Breast epithelium (tissue), 4 donors: Measurements from ENCODE around the gene NMRAL1. TPM values are rescaled to one million over a fixed set of nuclear protein-coding genes. Genes with fewer than 3 reads are reported as not detected.

Experiments used
- DNase-seq, 2 donors: peaks; one replicate each; pipeline ENCODE4 v3.0.0-alpha.2; 2019; ENCODE audit warnings: low spot score in 2 of 2
- H3K27ac ChIP-seq, 2 donors: fragments of 200-600 bp; sonication (generic) in 1 of 2; one replicate each; pipeline ENCODE4 v1.5.1; 2016 to 2019; ENCODE audit warnings: mild to moderate bottlenecking in 1 of 2
- H3K27me3 ChIP-seq, 2 donors: fragments of 200-600 bp; sonication (generic) in 1 of 2; one replicate each; pipeline versions ENCODE4 v1.5.1 to v1.6.0; 2017 to 2019; ENCODE audit warnings: control low read depth in 1 of 2, mild to moderate bottlenecking in 1 of 2
- H3K36me3 ChIP-seq: fragments of 200-600 bp; one replicate; pipeline ENCODE4 v1.5.1; 2019
- H3K4me1 ChIP-seq, 2 donors: fragments of 200-600 bp; sonication (generic); one replicate each; pipeline ENCODE4 v1.5.1; 2016 to 2019; ENCODE audit warnings: control low read depth in 1 of 2
- H3K4me3 ChIP-seq, 3 donors: fragments of 200-600 bp; sonication (generic); 1 replicate in 2 of 3; 2 replicates in 1 of 3; pipeline ENCODE4 v1.5.1; 2016 to 2019; ENCODE audit warnings: mild to moderate bottlenecking in 3 of 3, moderate library complexity in 2 of 3
- H3K9me3 ChIP-seq, 2 donors: fragments of 200-600 bp; sonication (generic) in 1 of 2; one replicate each; pipeline ENCODE4 v1.5.1; 2016 to 2019; ENCODE audit warnings: control low read depth in 1 of 2
- CTCF ChIP-seq, 3 donors: fragments of 450-650 bp; IDR thresholded peaks; one replicate each; pipeline ENCODE4 v1.5.1; 2016 to 2017; ENCODE audit warnings: antibody characterized with exemption in 3 of 3, mild to moderate bottlenecking in 3 of 3, moderate library complexity in 3 of 3
- POLR2A ChIP-seq: fragments of 450-650 bp; IDR thresholded peaks from one replicate; pipeline ENCODE4 v1.6.1; 2016; ENCODE audit warnings: antibody characterized with exemption, mild to moderate bottlenecking, moderate library complexity
- POLR2AphosphoS5 ChIP-seq, 3 donors: sonication (generic); formaldehyde crosslinking; IDR thresholded peaks; one replicate each; pipeline ENCODE4 v1.6.1; 2017; ENCODE audit warnings: antibody characterized with exemption in 3 of 3
- intact Hi-C: fragments of 100-400 bp; cut with DNase I; formaldehyde crosslinking; loops from one replicate; pipeline ENCODE4 v1.15.1; 2023; ENCODE audit warnings: low total_unique reads
- total RNA-seq, 3 donors: library from RNA; depleted of rRNA; stranded (reverse); fragments of >200 nt; gene quantifications; one replicate each; pipeline ENCODE4 v1.1.0, GENCODE V29; 2016

Gene NMRAL1
- total RNA-seq, 3 donors from 2014 or later = 44.5 to 57.7 (median 51.5) TPM

- peaks cover 0 to 7% of the 10 kb centered on the region in 2 donors for H3K4me1 ChIP-seq
- TF ChIP-seq CTCF (IDR thresholded peaks at IDR 0.05) (no peak), POLR2AphosphoS5 (IDR thresholded peaks at IDR 0.05) (no peak), POLR2A (no peak)
Observed at GRCh38 chr16:4513881-4514280, 39.5 kb upstream of the NMRAL1 start.

GRCh38 chr16:4513086-4513860, 38.8 kb upstream of the NMRAL1 start:
- peaks cover 7% of the 10 kb centered on the region for H3K36me3 ChIP-seq
- peaks cover 0 to 7% of the 10 kb centered on the region in 2 donors for H3K4me1 ChIP-seq
- intact Hi-C loops = no loop called here
- no peaks in the 10 kb centered on the region for H3K27me3 ChIP-seq
- no peak for DNase-seq
- H3K4me3 ChIP-seq = no peak overlapping the region
- H3K9me3 ChIP-seq = no peaks in the 10 kb centered on the region
- peak overlapping the region in 1 of 2 donors; percentile 23 for H3K27ac ChIP-seq
- no peak for TF ChIP-seq CTCF (IDR thresholded peaks at IDR 0.05)
- no peak for TF ChIP-seq POLR2AphosphoS5 (IDR thresholded peaks at IDR 0.05)
- no peak for TF ChIP-seq POLR2A

More at GRCh38 chr16:4513881-4514280, 39.5 kb upstream of the NMRAL1 start:
- Histone ChIP-seq H3K27ac (peak overlapping the region; percentile 58 to 78), H3K9me3 (no peaks in the 10 kb centered on the region), H3K36me3 (peaks cover under 1% of the 10 kb centered on the region), H3K4me3 (no peak overlapping the region), H3K27me3 (no peaks in the 10 kb centered on the region)
- DNase-seq = no peak
- intact Hi-C loops = no loop called here

- no peak for DNase-seq
- H3K4me1 ChIP-seq = peaks cover 0 to 7% of the 10 kb centered on the region in 2 donors
- no peaks in the 10 kb centered on the region for H3K9me3 ChIP-seq
- no peak overlapping the region for H3K4me3 ChIP-seq
- H3K27ac ChIP-seq = peak overlapping the region in 1 of 2 donors; percentile 23
- no peaks in the 10 kb centered on the region for H3K27me3 ChIP-seq
- intact Hi-C loops = no loop called here
- peaks cover 7% of the 10 kb centered on the region for H3K36me3 ChIP-seq
- TF ChIP-seq POLR2AphosphoS5 (IDR thresholded peaks at IDR 0.05) (no peak), POLR2A (no peak), CTCF (IDR thresholded peaks at IDR 0.05) (no peak)
Observed at GRCh38 chr16:4512473-4512872, 38.0 kb upstream of the NMRAL1 start.

- intact Hi-C loops = no loop called here
- Histone ChIP-seq H3K27me3 (no peaks in the 10 kb centered on the region), H3K4me3 (no peak overlapping the region), H3K9me3 (no peaks in the 10 kb centered on the region), H3K27ac (no peak overlapping the region), H3K4me1 (peaks cover 0 to 7% of the 10 kb centered on the region in 2 donors), H3K36me3 (peaks cover 7% of the 10 kb centered on the region)
- DNase-seq = no peak
- TF ChIP-seq POLR2AphosphoS5 (IDR thresholded peaks at IDR 0.05) (no peak), CTCF (IDR thresholded peaks at IDR 0.05) (peak in 2 of 3 donors; percentile 18 to 46)
Observed at GRCh38 chr16:4511441-4512082, 37.1 kb upstream of the NMRAL1 start.

GRCh38 chr16:4510747-4511426, 36.5 kb upstream of the NMRAL1 start:
- no peak for DNase-seq
- Histone ChIP-seq H3K4me1 (peaks cover 0 to 7% of the 10 kb centered on the region in 2 donors), H3K9me3 (no peaks in the 10 kb centered on the region), H3K4me3 (no peak overlapping the region), H3K36me3 (peaks cover 7% of the 10 kb centered on the region), H3K27me3 (no peaks in the 10 kb centered on the region), H3K27ac (no peak overlapping the region)
- TF ChIP-seq POLR2AphosphoS5 (IDR thresholded peaks at IDR 0.05) = no peak
- no peak for TF ChIP-seq POLR2A
- TF ChIP-seq CTCF (IDR thresholded peaks at IDR 0.05) = no peak
- intact Hi-C loops = no loop called here
